AG09309 (cell line): ENCODE data around the gene SINHCAF.
A peak's percentile ranks its signal among the peaks of the same experiment; 100 is the strongest.
"Not testable (repeated sequence)": the region's sequence is repeated elsewhere in the genome, so short reads cannot be mapped to it uniquely, and the experiment has no call there.

Source experiments
- DNase-seq: peaks from one replicate; pipeline ENCODE4 v3.0.0-alpha.2; 2010; ENCODE audit warnings: low read depth
- H3K4me3 ChIP-seq: 2 replicates; pipeline ENCODE4 v1.5.1; 2011; ENCODE audit warnings: mild to moderate bottlenecking, low read depth, low read length, moderate library complexity; ENCODE audit not compliant: control insufficient read depth
- CTCF ChIP-seq: IDR thresholded peaks from 2 replicates; pipeline ENCODE4 v1.5.1; 2011; ENCODE audit warnings: mild to moderate bottlenecking, low read depth, low read length, inconsistent platforms; ENCODE audit not compliant: insufficient read depth, control insufficient read depth; ENCODE audit errors: missing control alignments

The SINHCAF gene

GRCh38 chr12:31257784-31258183 lies 68.2 kb downstream of the SINHCAF start:
- no peak overlapping the region for H3K4me3 ChIP-seq
- no peak for DNase-seq
- no peak for TF ChIP-seq CTCF

GRCh38 chr12:31251707-31252611 lies 74.0 kb downstream of the SINHCAF start:
- DNase-seq = not testable (repeated sequence)
- peak overlapping the region; percentile 20 for H3K4me3 ChIP-seq

DNA sequence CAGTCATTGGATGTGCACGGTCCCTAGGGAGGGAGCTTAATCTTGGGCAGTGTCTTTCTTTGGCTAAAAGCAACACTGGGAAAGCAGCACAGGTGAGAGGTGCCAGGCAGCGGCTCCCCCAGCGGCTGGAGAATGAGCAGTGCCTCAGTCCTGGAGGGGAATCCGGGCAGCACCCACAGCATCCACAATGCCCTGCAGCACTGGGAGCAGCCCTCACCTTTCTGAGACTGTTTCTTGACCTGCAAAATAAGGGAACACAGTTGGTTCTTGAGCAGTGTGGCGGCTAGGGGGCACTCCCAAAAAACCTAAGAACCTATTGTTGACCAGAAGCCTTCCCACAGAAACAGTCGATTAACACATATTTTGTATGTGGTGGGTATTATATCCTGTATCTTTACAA lies 75.8 kb downstream of the SINHCAF start:
- no peak overlapping the region for H3K4me3 ChIP-seq
- no peak for TF ChIP-seq CTCF
- DNase-seq = no peak

GRCh38 chr12:31249356-31249755 lies 76.6 kb downstream of the SINHCAF start:
- no peak for DNase-seq
- H3K4me3 ChIP-seq = no peak overlapping the region
- TF ChIP-seq CTCF = no peak

DNA sequence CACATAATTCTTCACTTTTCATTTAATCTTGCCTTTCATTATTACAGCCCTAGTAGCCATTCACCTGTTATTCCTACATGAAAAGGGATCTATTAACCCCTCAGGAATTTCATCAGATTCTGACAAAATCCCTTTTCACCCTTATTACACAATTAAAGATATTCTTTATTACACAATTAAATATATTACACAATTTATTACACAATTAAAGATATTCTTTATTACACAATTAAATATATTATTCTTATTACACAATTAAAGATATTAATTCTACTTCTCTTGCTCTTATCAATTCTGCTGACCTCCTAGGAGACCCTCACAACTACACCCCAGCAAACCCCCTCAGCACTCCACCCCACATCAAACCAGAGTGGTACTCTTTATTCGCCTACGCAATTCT lies 77.1 kb downstream of the SINHCAF start:
- TF ChIP-seq CTCF = no peak
- DNase-seq = no peak
- H3K4me3 ChIP-seq = no peak overlapping the region

DNA sequence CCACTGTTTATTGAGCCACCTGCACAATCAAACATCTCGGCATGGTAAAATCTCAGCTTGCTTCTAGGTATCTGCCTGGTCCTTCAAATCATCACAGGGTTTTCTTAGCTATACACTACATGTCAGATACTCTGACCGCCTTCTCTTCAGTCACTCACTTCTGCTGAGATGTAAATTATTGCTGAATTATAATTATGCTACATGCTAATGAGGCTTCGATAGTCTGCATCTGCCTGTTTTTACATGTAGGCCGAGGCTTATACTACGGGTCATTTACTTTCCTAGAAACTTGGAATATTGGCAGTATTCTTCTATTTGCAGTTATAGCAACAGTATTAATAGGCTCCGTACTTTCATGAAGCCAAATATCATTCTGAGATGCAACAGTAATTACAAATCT lies 77.6 kb downstream of the SINHCAF start:
- TF ChIP-seq CTCF = no peak
- no peak for DNase-seq
- H3K4me3 ChIP-seq = no peak overlapping the region

DNA sequence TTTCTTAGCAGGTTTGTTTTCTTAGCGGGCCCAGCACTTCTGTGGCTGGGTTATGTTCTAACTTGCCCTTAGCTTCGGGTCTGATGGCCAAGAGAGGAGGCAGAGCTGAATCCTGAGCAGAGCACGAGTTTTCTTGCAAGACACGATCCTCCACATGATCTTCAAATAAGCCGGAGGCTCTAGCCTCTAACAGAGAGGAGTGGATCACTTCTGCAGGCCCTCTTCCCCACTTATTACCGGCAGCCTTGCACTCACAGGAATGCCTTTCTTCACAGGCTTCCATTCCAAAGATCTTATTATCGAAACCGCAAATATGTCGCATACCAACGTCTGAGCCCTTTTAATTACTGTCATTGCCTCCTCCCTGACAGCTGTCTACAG lies 79.5 kb downstream of the SINHCAF start:
- TF ChIP-seq CTCF = no peak
- H3K4me3 ChIP-seq = no peak overlapping the region
- no peak for DNase-seq
